Activated CD8-positive, alpha-beta T cell treated with anti-CD3 and anti-CD28 coated beads for 36 hours (primary cell): ENCODE measurements around the gene CCDC110. TPM values are rescaled to one million over a fixed set of nuclear protein-coding genes. Genes with fewer than 3 reads are reported as not detected.
"Not testable (repeated sequence)": the region's sequence is repeated elsewhere in the genome, so short reads cannot be mapped to it uniquely, and the experiment has no call there.

ENCODE experiments used
- ATAC-seq: fragments of 200-7000 bp; cut with Tn5 transposase; one replicate; pipeline ENCODE4 v1.10.0; 2021; ENCODE audit warnings: mild to moderate bottlenecking, moderate library complexity
- CTCF ChIA-PET: fragments of 350-600 bp; sonication (Branson Sonifier 250); formaldehyde crosslinking; loops from one replicate; lab custom pipeline; 2021; ENCODE audit warnings: antibody characterized with exemption; lab: Charles Lee
- POLR2A ChIA-PET: fragments of 350-600 bp; sonication (Branson Sonifier 250); formaldehyde crosslinking; loops from one replicate; lab custom pipeline; 2021; ENCODE audit warnings: antibody characterized with exemption; lab: Charles Lee
- DNase-seq: peaks from one replicate; pipeline ENCODE4 v3.0.0-alpha.2; 2020
- H3K27ac Mint-ChIP-seq: one replicate; pipeline ENCODE4 v1.8.0; 2021; ENCODE audit warnings: mild to moderate bottlenecking, mixed read lengths
- H3K27me3 Mint-ChIP-seq: one replicate; pipeline ENCODE4 v1.8.0; 2021; ENCODE audit warnings: mixed read lengths
- H3K36me3 Mint-ChIP-seq: one replicate; pipeline ENCODE4 v1.8.0; 2021; ENCODE audit warnings: low read depth, mixed read lengths
- H3K4me1 Mint-ChIP-seq: one replicate; pipeline ENCODE4 v1.8.0; 2021; ENCODE audit warnings: low read depth, mixed read lengths
- H3K4me3 Mint-ChIP-seq: one replicate; pipeline ENCODE4 v1.8.0; 2021; ENCODE audit warnings: mild to moderate bottlenecking, moderate library complexity, mixed read lengths
- H3K9me3 Mint-ChIP-seq: one replicate; pipeline ENCODE4 v1.8.0; 2021; ENCODE audit warnings: mixed read lengths
- CTCF ChIP-seq: fragments of 200-600 bp; IDR thresholded peaks from one replicate; pipeline ENCODE4 v1.8.0; 2022; ENCODE audit warnings: antibody characterized with exemption, mild to moderate bottlenecking
- intact Hi-C: fragments of 100-400 bp; cut with micrococcal nuclease; formaldehyde crosslinking; loops from one replicate; pipeline ENCODE4 v1.10.0; 2022
- total RNA-seq, 2 experiments: library from RNA; stranded (reverse); gene quantifications; one replicate each; pipeline ENCODE4 v1.2.3, GENCODE V29; 2021

CCDC110 gene
- total RNA-seq, 2 experiments from 2014 or later, result 0.45 to 0.81 TPM

- Mint-ChIP-seq H3K27ac (no peak overlapping the region), H3K4me3 (no peak overlapping the region), H3K27me3 (peaks cover 50% of the 10 kb centered on the region), H3K4me1 (peaks cover 13% of the 10 kb centered on the region), H3K36me3 (no peaks in the 10 kb centered on the region), H3K9me3 (no peaks in the 10 kb centered on the region)
- TF ChIP-seq CTCF, result no peak
- no peak for DNase-seq
- ATAC-seq, result no peak
- ChIA-PET CTCF (interaction anchor here (0.8 kb wide), 1 partner anchor 84 kb away, joined by 3 read pairs; no protein-coding TSS in a partner anchor), POLR2A (no interaction called here)
- intact Hi-C loops, result no loop called here
These were observed 42.7 kb upstream of the CCDC110 start for GRCh38 chr4:185514182-185514697.

GRCh38 chr4:185513489-185514181, 42.1 kb upstream of the CCDC110 start:
- Mint-ChIP-seq H3K36me3 (no peaks in the 10 kb centered on the region), H3K27me3 (peaks cover 49% of the 10 kb centered on the region), H3K9me3 (no peaks in the 10 kb centered on the region), H3K4me3 (no peak overlapping the region), H3K4me1 (peaks cover 13% of the 10 kb centered on the region), H3K27ac (no peak overlapping the region)
- no peak for ATAC-seq
- intact Hi-C loops, result no loop called here
- no peak for DNase-seq
- ChIA-PET CTCF (interaction anchor here (0.8 kb wide), 1 partner anchor 84 kb away, joined by 3 read pairs; no protein-coding TSS in a partner anchor), POLR2A (interaction anchor here (0.8 to 1.5 kb wide), 2 partner anchors 85 to 87 kb away, joined by 3 read pairs; partner anchors contain the start of gene UFSP2)
- no peak for TF ChIP-seq CTCF

- ChIA-PET POLR2A (interaction anchor here (1.5 kb wide), 1 partner anchor 86 kb away, joined by 3 read pairs; the partner anchor contains the start of gene UFSP2), CTCF (interaction anchor here (1.1 kb wide), 1 partner anchor 19 kb away, joined by 3 read pairs; no protein-coding TSS in a partner anchor)
- H3K27ac Mint-ChIP-seq, result no peak overlapping the region
- no peak overlapping the region for H3K4me3 Mint-ChIP-seq
- no peaks in the 10 kb centered on the region for H3K36me3 Mint-ChIP-seq
- intact Hi-C loops, result no loop called here
- ATAC-seq (no peak), DNase-seq (no peak)
- peaks cover 53% of the 10 kb centered on the region for H3K27me3 Mint-ChIP-seq
- no peak for TF ChIP-seq CTCF
- no peaks in the 10 kb centered on the region for H3K9me3 Mint-ChIP-seq
- peaks cover 13% of the 10 kb centered on the region for H3K4me1 Mint-ChIP-seq
These were observed 41.0 kb upstream of the CCDC110 start for GRCh38 chr4:185512516-185512915.

DNA sequence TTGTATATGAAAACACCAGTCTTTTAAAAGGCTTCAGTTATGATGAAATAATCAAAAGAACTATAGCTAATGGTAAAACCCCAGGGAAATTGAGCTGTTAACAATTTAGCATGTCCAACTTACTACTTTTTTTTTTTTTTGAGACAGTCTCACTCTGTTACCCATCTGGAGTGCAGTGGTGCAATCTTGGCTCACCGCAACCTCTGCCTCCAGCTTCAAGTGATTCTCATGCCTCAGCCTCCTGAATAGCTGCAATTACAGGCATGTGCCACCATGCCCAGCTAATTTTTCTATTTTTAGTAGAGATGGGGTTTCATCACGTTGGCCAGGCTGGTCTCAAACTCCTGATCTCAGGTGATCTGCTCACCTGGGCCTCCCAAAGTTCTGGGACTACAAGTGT, 39.7 kb upstream of the CCDC110 start:
- peaks cover 13% of the 10 kb centered on the region for H3K4me1 Mint-ChIP-seq
- POLR2A ChIA-PET, result interaction anchor here (0.6 kb wide), 1 partner anchor 142 kb away, joined by 4 read pairs; no protein-coding TSS in a partner anchor
- CTCF ChIA-PET, H3K36me3 Mint-ChIP-seq, H3K4me3 Mint-ChIP-seq, H3K9me3 Mint-ChIP-seq, ATAC-seq, intact Hi-C loops, H3K27ac Mint-ChIP-seq, DNase-seq: not testable (repeated sequence)
- H3K27me3 Mint-ChIP-seq, result peaks cover 57% of the 10 kb centered on the region

GRCh38 chr4:185510806-185511205, 39.3 kb upstream of the CCDC110 start:
- H3K27ac Mint-ChIP-seq, result no peak overlapping the region
- ATAC-seq (no peak), DNase-seq (no peak)
- intact Hi-C loops, result no loop called here
- H3K36me3 Mint-ChIP-seq, result no peaks in the 10 kb centered on the region
- no peaks in the 10 kb centered on the region for H3K9me3 Mint-ChIP-seq
- H3K27me3 Mint-ChIP-seq, result peaks cover 60% of the 10 kb centered on the region
- no peak overlapping the region for H3K4me3 Mint-ChIP-seq
- H3K4me1 Mint-ChIP-seq, result peaks cover 13% of the 10 kb centered on the region
- POLR2A ChIA-PET, result interaction anchor here (0.6 kb wide), 1 partner anchor 141 kb away, joined by 4 read pairs; no protein-coding TSS in a partner anchor
- no peak for TF ChIP-seq CTCF
- CTCF ChIA-PET, result no interaction called here
